Brain microvascular endothelial cell (primary cell): ENCODE results near the gene HOXA6.

ENCODE experiments used
- DNase-seq: peaks from one replicate; pipeline ENCODE4 v3.0.0-alpha.2; 2020
- H3K27ac ChIP-seq: fragments of 250-450 bp; sonication (Bioruptor Pico); 2 replicates; pipeline ENCODE4 v1.5.1; 2020; ENCODE audit warnings: mild to moderate bottlenecking, moderate library complexity
- H3K27me3 ChIP-seq: fragments of 250-450 bp; sonication (Bioruptor Pico); replicated peaks from 2 replicates; pipeline ENCODE4 v1.5.1; 2020; ENCODE audit warnings: mild to moderate bottlenecking
- H3K36me3 ChIP-seq: fragments of 250-450 bp; sonication (Bioruptor Pico); replicated peaks from 2 replicates; pipeline ENCODE4 v1.5.1; 2020; ENCODE audit warnings: mild to moderate bottlenecking
- H3K4me3 ChIP-seq: 2 replicates; pipeline ENCODE4 v1.5.1; 2011; ENCODE audit warnings: low read depth, mild to moderate bottlenecking, control low read depth, low read length, moderate library complexity
- in situ Hi-C: cut with HindIII; loops from 2 replicates; pipeline ENCODE4 v1.10.0; 2017; ENCODE audit warnings: low sequenced_read_pairs, low pct_ligation_motif_present
- TF ChIP-seq, protein P1 (sequence below): IDR thresholded peaks from 2 replicates; pipeline ENCODE4 v1.5.1; 2011; ENCODE audit warnings: low read depth, mild to moderate bottlenecking, moderate library complexity, low read length, control low read depth, inconsistent platforms; ENCODE audit errors: missing control alignments

HOXA6 gene

DNA sequence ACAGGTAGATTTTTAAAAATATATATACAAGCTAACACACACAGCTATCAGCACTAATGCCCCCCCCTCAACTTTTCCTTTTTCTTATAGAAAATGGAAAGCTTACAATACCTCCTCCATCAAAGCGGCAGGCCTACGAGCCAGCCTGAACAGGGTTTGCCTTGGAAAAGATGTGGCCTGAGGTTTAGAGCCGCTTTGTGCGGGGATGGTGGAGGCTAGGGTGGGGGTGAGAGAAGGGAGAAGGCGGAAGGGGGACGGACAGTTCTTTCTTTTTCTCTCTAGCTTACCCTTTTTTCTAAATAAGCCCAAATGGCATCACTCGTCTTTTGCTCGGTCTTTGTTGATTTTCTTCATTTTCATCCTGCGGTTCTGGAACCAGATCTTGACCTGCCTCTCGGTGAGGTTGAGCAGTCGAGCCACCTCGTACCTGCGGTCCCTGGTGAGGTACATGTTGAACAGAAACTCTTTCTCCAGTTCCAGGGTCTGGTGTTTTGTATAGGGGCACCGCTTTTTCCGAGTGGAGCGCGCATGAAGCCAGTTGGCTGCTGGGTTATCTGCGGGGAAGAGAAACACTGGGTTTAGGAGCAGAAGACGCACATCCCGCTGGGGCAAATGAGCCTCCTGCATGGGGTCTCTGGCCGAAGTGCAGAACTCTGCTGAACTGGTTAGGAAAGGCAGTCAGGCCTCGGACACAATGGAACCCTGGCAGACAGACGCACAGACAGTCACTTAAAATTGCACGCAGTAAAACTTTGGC lies 15.9 kb upstream of the HOXA6 start:
- peaks cover 96% of the 10 kb centered on the region for H3K27me3 ChIP-seq
- no peak overlapping the region for H3K27ac ChIP-seq
- in situ Hi-C loops: loop anchor here (10.0 kb wide), 1 partner anchor 789 kb away; no protein-coding TSS in a partner anchor
- H3K4me3 ChIP-seq: no peak overlapping the region
- TF ChIP-seq, protein P1, sequence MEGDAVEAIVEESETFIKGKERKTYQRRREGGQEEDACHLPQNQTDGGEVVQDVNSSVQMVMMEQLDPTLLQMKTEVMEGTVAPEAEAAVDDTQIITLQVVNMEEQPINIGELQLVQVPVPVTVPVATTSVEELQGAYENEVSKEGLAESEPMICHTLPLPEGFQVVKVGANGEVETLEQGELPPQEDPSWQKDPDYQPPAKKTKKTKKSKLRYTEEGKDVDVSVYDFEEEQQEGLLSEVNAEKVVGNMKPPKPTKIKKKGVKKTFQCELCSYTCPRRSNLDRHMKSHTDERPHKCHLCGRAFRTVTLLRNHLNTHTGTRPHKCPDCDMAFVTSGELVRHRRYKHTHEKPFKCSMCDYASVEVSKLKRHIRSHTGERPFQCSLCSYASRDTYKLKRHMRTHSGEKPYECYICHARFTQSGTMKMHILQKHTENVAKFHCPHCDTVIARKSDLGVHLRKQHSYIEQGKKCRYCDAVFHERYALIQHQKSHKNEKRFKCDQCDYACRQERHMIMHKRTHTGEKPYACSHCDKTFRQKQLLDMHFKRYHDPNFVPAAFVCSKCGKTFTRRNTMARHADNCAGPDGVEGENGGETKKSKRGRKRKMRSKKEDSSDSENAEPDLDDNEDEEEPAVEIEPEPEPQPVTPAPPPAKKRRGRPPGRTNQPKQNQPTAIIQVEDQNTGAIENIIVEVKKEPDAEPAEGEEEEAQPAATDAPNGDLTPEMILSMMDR: no peak
- no peak for DNase-seq
- H3K36me3 ChIP-seq: no peaks in the 10 kb centered on the region

DNA sequence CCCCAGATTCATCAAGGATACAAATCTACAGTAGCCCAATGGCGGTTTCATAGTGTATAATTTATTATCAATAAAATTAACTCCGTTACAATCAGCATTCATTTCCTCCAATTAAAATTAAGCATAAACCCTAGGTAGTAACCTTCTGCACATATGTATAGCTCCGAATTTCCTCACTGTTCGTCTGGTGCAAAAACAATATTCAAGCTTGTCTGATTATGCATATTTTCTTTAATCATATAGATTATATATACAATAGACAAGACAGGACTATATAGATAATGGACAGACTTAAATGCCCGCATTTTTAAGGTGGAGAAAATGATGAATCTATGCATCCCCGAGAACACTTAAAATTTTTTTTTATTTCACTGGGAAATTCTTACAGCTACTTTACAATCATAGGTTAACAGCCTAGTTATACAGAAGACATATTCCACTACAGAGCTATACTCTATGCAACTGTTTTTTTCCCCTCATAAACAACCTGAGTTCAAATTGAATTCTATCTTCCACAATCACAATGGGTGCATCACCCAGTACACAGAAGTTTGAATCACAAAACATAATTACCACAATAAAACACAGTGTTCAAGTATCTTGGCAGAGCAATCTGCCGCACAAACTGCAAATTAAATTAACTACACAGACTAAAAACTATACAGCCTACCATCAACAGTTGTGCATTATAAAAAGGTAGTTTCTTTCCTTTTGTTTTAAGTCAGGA lies 15.2 kb upstream of the HOXA6 start:
- Histone ChIP-seq H3K4me3 (no peak overlapping the region), H3K27ac (no peak overlapping the region), H3K36me3 (no peaks in the 10 kb centered on the region), H3K27me3 (peaks cover 96% of the 10 kb centered on the region)
- in situ Hi-C loops: loop anchor here (10.0 kb wide), 1 partner anchor 788 kb away; no protein-coding TSS in a partner anchor
- DNase-seq: no peak
- TF ChIP-seq, protein P1: no peak

DNA sequence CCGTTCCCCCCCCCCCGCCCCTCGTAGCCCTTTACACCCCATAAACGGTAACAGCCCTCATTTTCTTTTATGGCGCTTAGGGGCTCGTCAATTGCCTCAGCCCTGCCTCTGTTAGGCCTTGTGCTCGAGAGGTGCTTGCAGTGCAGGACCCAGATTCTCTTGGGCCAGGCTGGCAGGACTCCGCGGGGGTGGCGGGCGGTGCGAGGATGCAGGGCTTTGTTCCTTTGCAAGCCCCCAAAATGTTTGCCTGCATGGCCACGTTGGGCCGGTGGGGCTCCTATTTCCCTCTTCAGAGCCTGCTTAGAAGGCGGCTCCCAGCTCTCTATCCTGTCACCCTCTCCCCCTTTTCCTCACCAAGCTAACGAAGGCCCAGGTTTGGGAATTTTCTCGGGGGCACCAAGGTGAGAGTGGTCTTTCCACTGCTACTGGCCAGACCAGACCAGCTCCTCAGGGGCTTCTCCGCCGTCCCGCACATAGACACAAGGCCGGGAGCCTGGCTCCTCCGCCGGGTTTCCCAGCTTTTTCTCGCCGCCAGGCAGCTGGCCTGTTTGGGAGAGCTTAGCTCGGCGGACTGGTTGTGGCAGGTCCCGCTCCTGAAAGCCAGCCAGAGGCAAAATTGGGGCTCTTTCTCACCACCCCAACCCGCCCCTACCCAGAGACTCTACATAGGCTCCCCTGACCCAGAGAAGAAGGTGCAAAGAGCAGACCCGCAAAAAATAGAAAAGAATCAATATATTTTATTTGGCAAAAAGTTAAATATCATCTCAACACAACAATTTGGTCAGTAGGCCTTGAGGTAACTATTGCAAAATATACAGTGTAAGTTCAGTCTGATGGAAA lies 14.4 kb upstream of the HOXA6 start:
- no peak for DNase-seq

DNA sequence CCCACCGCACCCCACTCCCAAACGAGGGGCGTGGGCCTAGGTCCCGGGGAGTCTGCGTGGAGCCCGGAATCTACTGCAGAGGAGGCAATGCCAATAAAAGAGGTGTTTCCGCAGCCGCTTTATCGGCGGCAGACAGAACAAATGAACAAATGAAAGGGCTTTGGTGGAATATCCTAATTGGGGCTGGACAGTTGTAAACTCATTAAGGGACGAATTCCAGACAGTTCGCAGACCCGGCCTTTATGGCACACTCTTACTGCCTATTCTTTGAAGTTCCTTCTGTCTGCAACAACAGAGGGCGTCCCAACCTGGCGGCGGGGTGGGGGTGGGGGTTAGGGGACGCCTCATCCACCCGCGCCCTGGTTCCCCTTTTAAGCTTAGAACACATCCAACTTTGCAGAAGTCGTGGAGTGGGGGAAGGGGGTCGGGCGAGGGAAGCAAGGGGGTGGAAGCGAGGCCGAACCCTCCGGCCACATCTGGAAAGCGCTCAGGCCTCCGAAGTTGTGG lies 13.7 kb upstream of the HOXA6 start:
- in situ Hi-C loops: loop anchor here (10.0 kb wide), 1 partner anchor 786 kb away; no protein-coding TSS in a partner anchor
- DNase-seq: no peak
- Histone ChIP-seq H3K27ac (no peak overlapping the region), H3K36me3 (no peaks in the 10 kb centered on the region), H3K27me3 (peaks cover 96% of the 10 kb centered on the region), H3K4me3 (no peak overlapping the region)
- TF ChIP-seq, protein P1: no peak

More for the DNA sequence above, 14.4 kb upstream of the HOXA6 start:
- H3K27me3 ChIP-seq: peaks cover 96% of the 10 kb centered on the region
- no peaks in the 10 kb centered on the region for H3K36me3 ChIP-seq
- H3K4me3 ChIP-seq: no peak overlapping the region
- TF ChIP-seq, protein P1: no peak
- no peak overlapping the region for H3K27ac ChIP-seq
- in situ Hi-C loops: loop anchor here (10.0 kb wide), 1 partner anchor 787 kb away; no protein-coding TSS in a partner anchor

DNA sequence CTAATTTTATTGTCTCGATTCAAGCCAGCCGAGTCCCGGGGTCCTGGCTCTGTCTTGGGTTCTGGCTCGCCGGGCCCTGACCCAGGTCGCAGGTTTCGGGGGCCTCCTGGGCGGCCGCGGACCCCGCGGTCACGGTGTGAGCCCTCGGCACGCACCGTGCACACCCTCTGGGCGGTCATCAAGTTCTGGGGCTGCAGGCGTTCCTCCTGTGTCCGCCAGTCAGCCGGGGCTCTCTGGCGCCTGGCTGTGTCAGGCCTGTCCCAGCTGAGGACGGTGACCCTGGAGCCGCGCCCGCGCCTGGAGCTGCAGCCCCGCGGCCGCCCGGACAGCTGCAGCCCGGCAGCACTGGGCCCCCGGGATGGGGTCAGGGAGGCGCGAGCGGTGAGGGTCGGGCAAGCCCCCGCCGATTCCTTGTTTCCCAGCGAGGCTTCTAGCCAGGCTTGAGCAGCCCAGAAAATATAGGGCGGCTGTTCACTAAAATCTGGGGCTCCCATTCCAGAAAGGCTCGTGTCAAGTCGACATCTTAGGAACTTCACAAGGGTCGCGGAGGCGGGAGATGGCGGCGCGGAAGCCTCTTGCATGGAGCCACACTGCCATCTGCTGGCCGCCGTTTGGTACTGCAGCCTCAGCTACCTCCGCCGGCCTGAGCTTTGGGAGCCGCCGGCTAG lies 13.1 kb upstream of the HOXA6 start:
- Histone ChIP-seq H3K36me3 (no peaks in the 10 kb centered on the region), H3K27ac (no peak overlapping the region), H3K4me3 (peak overlapping the region; percentile 34), H3K27me3 (peaks cover 96% of the 10 kb centered on the region)
- in situ Hi-C loops: loop anchor here (10.0 kb wide), 1 partner anchor 786 kb away; no protein-coding TSS in a partner anchor
- DNase-seq: peak; percentile 40
- TF ChIP-seq, protein P1: peak; percentile 99
